ENCODE results near the gene IGFBPL1. TPM values are rescaled to one million over a fixed set of nuclear protein-coding genes. Genes with fewer than 3 reads are reported as not detected.
"Not testable (repeated sequence)": the region's sequence is repeated elsewhere in the genome, so short reads cannot be mapped to it uniquely, and the experiment has no call there.

The IGFBPL1 gene
- total RNA-seq, 1 donor from 2014 or later: not detected

GRCh38 chr9:38380872-38381534, 43.3 kb downstream of the IGFBPL1 start:
- peak; percentile 75 for ATAC-seq
- no peak for DNase-seq (ENCODE audit: low spot score)

DNA sequence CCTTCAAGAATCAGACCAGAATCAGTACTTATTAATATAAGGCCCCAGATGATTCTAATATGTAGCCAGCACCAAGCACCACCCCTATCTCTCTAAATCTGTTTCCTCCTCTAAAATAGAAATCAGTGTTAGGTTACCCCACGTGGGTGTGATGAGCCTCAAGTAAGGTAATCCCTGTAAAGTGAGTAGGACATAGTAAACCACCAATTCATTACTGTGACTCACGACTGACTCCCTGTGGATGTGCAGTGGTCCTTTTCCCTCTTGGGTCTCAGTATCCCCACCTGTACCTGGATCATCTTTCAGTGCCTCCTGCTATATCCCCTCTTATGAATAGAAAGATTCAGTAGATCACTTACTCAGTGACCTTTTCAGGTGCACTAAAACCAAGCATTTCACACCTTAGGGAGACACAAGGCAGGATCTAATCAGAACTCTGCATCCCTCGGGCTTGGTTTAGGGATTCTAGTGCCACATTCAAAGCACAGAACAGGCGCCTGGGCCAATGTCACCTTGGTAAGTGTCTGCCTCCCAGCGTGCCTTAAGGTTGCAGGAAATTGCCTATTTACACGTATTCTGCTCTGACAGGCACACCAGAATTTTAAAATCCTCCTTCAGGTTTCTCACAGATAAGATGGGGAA, 43.9 kb downstream of the IGFBPL1 start:
- DNase-seq (ENCODE audit: low spot score) (no peak), ATAC-seq (no peak)

DNA sequence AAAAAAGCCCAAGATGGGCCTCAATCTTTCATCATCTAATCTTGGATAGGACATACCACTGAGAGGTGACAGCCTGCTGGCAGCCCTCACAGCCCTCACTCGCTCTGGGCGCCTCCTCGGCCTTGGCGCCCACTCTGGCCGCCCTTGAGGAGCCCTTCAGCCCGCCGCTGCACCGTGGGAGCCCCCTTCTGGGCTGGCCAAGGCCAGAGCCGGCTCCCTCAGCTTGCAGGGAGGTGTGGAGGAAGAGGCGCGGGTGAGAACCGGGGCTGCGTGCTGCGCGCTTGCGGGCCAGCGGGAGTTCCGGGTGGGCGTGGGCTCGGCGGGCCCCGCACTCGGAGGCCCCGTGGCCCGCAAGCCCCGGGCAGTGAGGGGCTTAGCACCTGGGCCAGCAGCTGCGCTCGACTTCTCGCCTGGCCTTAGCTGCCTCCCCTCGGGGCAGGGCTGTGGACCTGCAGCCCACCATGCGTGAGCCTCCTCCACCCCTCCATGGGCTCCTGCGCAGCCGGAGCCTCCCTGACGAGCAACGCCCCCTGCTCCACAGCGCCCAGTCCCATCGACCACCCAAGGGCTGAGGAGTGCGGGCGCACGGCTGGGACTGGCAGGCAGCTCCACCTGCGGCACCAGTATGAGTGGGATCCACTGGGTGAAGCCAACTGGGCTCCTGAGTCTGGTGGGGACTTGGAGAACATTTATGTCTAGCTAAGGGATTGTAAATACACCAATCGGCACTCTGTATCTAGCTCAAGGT, 46.7 kb downstream of the IGFBPL1 start:
- not testable (repeated sequence) for DNase-seq (ENCODE audit: low spot score); ATAC-seq

GRCh38 chr9:38376021-38376670, 48.1 kb downstream of the IGFBPL1 start:
- no peak for DNase-seq (ENCODE audit: low spot score)
- no peak for ATAC-seq

DNA sequence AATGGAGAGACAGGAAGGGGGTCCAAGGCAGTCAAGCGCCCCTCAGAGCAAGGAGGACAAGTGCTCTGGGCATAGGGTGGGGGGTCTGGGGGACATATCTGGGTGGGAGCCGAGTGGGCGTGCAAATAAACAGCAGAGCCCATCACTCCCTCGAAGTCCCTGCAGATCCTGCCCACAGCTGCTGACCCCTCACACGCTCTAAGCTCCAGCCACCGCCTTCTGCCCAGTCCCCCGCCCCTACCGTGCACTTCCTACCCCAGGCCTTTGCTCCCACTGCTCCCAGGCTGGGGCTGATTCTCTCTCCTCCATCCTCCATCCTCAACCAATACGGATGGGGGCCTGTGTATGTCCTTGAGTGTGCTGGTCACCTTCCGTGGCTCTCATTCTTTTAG, 48.7 kb downstream of the IGFBPL1 start:
- DNase-seq (ENCODE audit: low spot score) (no peak), ATAC-seq (no peak)

- DNase-seq (ENCODE audit: low spot score) (no peak), ATAC-seq (no peak)
These were observed 49.2 kb downstream of the IGFBPL1 start for GRCh38 chr9:38374847-38375571.

GRCh38 chr9:38373679-38374078, 50.6 kb downstream of the IGFBPL1 start:
- DNase-seq (ENCODE audit: low spot score) (no peak), ATAC-seq (no peak)

GRCh38 chr9:38372762-38373619, 51.3 kb downstream of the IGFBPL1 start:
- DNase-seq (ENCODE audit: low spot score) (no peak), ATAC-seq (no peak)

DNA sequence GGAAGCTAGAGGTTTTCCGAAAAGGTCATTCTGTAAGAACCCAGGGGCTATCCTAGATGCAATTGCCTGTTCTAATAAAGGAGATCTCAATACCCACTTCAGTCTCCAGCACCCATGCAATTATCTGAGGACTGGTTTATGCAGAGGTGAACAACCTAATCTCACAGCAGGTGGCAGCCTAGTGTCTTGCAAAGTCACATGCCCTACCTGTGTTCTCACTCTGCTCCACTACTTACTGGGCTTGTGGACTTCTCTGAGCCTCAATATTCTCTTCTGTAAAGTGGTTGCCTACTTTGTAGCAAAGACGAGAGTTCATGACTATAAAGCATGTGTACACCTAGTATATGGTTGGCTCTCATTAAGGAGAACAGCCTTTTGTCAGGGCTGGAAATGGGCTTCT, 52.8 kb downstream of the IGFBPL1 start:
- ATAC-seq (peak; percentile 99), DNase-seq (ENCODE audit: low spot score) (peak; percentile 63)

DNA sequence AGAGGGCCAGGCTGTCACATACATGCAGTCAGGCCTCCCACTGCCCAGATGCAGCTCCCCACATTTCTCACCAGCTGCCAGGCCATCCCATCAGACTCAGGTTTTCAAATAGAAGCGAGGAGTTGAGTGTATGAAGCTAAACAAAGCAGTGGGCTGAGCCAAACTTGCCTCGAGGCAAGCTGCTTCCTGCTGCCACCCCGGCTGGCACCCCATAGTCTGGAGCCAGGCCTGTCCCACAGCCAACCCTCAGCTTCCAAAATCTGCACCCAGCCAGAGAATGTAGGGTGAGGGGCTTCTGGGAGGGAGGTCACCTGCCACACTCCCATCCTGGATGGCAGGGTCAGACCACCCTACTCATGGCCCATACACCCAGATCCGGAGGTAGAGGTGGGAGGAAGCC, 54.1 kb downstream of the IGFBPL1 start:
- DNase-seq (ENCODE audit: low spot score) (no peak), ATAC-seq (no peak)

- ATAC-seq (no peak), DNase-seq (ENCODE audit: low spot score) (no peak)
These were observed 55.5 kb downstream of the IGFBPL1 start for GRCh38 chr9:38368731-38369130.

GRCh38 chr9:38367898-38368297, 56.4 kb downstream of the IGFBPL1 start:
- ATAC-seq (no peak), DNase-seq (ENCODE audit: low spot score) (no peak)

GRCh38 chr9:38363589-38363925, 60.7 kb downstream of the IGFBPL1 start:
- no peak for ATAC-seq
- DNase-seq (ENCODE audit: low spot score): no peak

- DNase-seq (ENCODE audit: low spot score) (no peak), ATAC-seq (peak; percentile 96)
These were observed 61.2 kb downstream of the IGFBPL1 start for GRCh38 chr9:38362852-38363588.

DNA sequence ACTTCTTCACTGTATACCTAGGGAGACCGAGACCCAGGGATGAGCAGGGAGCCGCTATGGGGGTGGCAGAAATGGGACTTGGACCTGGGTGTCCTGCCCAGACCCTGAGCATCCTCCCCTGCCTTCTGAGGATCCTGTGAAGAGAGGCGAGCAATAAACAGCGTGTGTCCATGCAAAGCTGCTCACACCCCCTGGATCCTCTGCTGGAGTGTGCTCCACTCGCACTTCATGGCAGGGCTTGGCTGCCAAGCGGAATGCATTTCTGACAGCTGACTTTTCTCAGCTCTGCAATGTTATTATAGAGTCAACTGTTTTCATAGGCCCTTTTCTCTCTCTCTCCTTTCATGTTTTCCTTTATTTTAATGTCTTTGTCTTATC, 62.8 kb downstream of the IGFBPL1 start:
- DNase-seq (ENCODE audit: low spot score) (no peak), ATAC-seq (no peak)

DNA sequence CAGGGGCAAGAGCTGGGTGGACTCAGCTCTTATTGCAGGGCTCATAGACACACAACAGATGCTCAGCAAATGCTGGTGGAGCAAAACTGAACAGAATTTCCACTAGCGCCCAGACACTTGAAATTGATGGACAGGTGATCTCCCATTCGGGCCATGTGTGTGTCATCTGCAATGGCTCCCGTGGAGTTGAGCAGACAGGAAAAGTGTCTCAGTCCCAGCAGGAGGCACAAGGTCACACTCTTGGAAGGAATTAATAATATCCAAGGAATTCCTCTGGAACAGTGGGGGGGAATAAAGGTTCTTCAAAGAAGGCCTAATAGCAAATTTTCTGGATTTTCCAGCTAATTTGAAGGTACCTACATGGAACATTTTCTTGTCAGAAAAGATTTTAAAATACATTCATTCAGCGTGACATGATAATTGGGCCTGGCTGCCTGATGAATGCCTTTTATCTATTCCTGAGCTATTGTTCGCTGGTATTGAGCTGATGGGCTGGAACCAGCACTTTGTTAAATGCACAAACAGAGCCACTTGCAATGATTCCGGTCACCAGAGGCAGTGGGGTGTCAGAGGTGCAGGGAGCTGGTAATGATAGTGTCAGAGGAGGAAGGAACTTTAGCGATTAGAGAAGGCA, 63.3 kb downstream of the IGFBPL1 start:
- ATAC-seq (no peak), DNase-seq (ENCODE audit: low spot score) (no peak)

DNA sequence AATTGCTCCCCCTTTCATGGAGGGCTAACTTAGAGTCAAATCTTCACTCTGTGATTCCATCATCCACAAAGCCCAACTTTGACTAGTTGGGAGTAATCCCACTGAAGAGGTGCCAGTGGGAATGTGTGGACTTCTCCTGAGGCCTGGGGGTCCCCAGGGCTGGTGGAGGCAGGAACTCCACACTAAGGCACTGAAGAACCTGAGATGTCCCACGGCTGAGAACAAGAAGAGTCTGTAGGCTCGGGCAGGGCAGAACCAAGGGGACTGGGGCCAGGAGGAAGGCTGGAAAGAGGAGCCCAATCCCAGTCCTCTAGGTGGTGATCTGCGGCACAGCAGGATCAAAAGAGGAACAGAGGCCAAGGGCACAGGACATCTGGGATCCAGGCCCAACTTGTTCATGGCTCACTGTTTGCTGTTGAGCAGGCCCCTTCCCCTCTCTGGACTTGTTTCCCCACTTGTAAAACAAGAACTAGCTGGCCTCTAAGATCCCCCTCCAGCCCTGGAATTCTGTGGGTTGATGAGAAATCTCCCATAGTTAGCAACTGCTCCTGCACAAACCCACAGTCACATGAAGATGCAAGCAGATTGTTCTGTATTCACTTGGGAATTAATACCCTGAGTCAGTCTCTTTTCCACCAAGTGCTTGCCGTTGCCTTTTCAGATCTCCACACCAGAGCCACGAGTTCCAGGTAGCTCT, 64.4 kb downstream of the IGFBPL1 start:
- DNase-seq (ENCODE audit: low spot score): no peak
- no peak for ATAC-seq

DNA sequence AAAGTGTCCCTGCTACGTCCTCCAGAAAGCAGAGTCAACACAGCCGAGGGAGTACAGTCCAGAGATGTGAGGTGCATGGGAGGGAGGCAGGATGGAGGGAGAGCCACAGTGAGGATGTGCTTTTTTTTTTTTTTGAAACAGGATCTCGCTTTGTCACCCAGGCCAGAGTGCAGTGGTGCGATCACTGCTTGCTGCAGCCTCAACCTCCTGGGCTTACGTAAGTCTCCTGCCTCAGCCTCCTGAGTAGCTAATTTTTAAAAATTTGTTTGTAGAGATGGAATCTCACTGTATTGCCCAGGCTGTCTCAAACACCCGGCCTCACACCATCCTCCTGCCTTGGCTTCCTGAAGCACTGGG, 65.0 kb downstream of the IGFBPL1 start:
- DNase-seq (ENCODE audit: low spot score) (no peak), ATAC-seq (no peak)

Data from left lobe of liver (tissue), 2 donors.